Coronary artery (tissue), 2 donors: Measurements from ENCODE around the gene PRR12.

Experiments used
- DNase-seq: peaks from one replicate; pipeline ENCODE4 v3.0.0-alpha.2; 2017; ENCODE audit warnings: low spot score
- H3K27ac ChIP-seq, 2 donors: fragments of 200-600 bp; sonication (generic); one replicate each; pipeline ENCODE4 v1.5.1; 2016 to 2019
- H3K4me3 ChIP-seq: fragments of 200-600 bp; sonication (generic); 2 replicates; pipeline ENCODE4 v1.5.1; 2016; ENCODE audit warnings: mild to moderate bottlenecking, moderate library complexity
- CTCF ChIP-seq: fragments of 200-600 bp; sonication (generic); IDR thresholded peaks from one replicate; pipeline ENCODE4 v1.5.1; 2019; ENCODE audit warnings: antibody characterized with exemption

Gene PRR12

GRCh38 chr19:49549045-49549444 lies 41.9 kb upstream of the PRR12 start:
- no peak for DNase-seq
- no peak for TF ChIP-seq CTCF
- Histone ChIP-seq H3K27ac (no peak overlapping the region), H3K4me3 (no peak overlapping the region)

DNA sequence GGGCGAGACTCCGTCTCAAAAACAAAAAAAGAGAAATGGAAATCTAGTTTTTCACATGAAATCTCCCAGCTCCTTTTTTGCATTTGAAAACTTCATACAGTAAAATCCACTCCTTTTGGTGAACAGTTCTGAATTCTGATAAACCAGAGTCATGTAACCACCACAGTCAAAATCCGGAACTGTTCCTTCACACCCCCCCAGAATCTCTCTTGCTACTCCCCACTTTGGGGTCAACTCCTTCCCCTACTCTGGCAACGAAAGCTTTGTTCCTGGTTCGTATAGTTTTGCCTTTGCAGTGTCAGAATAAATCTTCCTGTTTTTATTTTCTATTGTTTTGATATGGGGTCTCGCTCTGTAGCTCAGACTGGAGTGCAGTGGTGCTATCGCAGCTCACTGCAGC lies 39.5 kb upstream of the PRR12 start:
- Histone ChIP-seq H3K4me3 (no peak overlapping the region), H3K27ac (no peak overlapping the region)
- DNase-seq = no peak
- TF ChIP-seq CTCF = no peak

- TF ChIP-seq CTCF = no peak
- Histone ChIP-seq H3K27ac (no peak overlapping the region), H3K4me3 (no peak overlapping the region)
- no peak for DNase-seq
These were observed 38.2 kb upstream of the PRR12 start for GRCh38 chr19:49552749-49553148.

DNA sequence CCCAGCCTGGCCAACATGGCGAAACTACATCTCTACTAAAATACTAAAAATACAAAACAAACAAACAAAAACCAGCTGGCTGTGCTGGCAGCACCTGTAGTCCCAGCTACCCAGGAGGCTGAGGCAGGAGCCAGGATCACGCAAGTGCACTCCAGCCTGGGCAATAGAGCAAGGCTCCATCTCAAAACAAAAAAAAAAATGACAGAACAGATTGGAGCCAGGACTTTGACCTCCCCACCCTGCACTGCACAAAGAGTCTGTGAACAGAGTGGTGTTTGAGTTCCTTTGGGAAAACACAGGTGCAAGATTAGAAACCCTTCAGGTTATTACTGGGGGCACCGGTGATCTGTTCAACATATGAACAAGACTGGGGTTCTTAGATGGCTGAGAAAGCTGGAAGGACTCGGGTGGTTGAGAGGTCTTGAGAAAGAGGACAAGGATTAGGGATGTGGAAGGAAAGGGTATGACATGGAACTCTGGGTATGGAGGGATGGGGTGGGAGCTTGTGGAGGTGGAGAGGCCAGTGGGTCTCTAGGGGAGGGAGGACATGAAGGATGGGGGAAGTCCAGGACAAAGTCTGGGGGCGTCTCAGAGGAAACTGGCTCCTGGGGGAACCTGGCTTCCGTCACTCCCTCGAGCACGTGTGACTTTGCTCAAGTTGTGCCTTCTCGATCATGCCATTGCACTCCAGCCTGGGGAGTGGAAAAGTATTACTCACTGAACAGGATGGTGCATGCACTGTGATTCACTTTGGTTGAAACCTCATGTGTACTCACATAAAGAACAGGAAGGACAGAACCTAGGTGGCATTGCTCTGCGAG lies 37.3 kb upstream of the PRR12 start:
- Histone ChIP-seq H3K4me3 (no peak overlapping the region), H3K27ac (peak overlapping the region in 1 of 2 donors; percentile 66)
- TF ChIP-seq CTCF = no peak
- no peak for DNase-seq

DNA sequence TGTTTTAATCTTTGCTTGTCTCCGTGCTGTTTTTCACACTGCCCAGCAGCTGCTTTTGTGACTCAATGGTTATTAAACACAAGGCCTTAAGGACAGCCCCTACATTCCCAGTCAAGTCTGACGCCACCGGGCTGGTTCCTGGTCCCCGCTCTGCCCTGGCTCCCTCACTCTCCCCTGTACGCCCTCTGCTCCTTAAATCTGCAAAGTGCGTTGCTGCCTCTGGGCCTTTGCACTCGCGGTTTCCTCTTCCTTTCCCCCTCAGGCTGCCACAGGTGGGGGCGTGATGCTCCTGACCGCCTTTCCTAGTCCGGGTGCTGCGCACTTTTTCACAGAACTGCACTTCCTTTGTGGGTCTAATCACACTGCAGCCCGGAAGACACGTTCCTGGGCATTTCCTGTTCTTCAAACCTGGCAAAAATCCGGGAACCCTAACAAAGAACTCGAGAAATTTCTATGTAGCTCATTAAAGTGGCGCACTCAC lies 36.2 kb upstream of the PRR12 start:
- Histone ChIP-seq H3K27ac (peak overlapping the region in 1 of 2 donors; percentile 66), H3K4me3 (no peak overlapping the region)
- no peak for DNase-seq
- TF ChIP-seq CTCF = no peak

DNA sequence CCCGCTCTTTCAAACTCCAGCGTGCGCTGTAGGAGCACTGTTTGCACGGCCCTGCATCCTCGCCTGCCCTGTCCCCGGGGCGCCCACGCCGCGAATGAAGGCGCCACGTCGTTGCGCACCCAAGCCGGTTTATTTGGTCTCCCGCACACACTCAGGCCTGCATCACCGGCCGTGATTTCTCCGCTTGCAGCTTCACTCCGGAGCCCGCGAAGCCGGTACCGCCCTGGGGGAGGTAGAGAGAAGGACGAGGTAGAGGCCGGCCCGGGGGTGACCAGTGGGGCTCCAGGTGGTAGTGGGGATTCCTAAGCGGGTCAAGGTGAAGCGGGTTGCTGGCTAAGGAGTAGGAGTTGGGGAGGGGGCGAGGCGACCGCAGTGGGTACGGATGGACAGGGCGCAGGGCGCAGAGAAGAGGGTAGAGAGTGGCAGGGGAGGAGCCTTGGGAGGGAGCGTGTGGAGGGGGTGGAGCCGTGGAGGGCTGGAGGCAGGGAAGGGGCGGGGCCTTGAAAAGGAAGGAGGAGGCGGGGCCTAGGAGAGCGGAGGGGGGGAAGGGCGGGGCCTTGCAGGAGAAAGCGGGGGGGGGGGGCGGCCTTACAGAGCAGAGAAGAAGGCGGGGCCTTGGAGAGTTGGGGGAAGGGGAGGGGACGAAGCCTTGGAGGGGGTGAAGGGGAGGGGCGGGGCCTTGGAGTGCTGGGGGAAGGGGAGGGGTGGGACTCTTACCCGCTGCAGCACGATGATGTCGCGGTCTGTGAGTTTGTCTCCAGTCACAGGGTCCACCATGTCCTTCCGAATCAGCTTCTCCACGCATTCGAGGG lies 35.2 kb upstream of the PRR12 start:
- Histone ChIP-seq H3K4me3 (no peak overlapping the region), H3K27ac (peak overlapping the region in 1 of 2 donors; percentile 41)
- DNase-seq = no peak
- TF ChIP-seq CTCF = no peak
